ENCODE data around the gene UBLCP1. TPM values are rescaled to one million over a fixed set of nuclear protein-coding genes. Genes with fewer than 3 reads are reported as not detected.

UBLCP1 gene
- total and polyA plus RNA-seq, 2 experiments from 2014 or later = 24.5 to 39.8 TPM

DNA sequence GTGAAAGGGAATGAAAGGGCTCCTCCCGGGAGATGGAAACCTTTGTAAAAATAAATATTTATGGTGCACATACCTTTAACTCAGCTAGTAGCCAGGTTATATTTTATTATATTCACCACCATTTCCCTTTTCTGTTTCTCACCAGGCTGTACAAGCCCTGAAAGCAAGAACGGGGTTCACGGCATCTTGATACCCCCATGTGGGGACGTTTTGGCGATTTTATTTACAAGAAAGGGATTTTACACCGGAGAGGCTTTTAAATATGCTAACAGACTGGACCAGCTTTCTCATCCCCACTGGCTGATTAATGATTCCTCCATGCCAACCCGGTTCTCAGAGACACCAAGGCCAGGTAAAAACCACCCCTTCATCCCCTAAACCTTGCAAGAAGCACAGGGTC, 48.0 kb downstream of the UBLCP1 start:
- TF ChIP-seq EZH2phosphoT487 (IDR thresholded peaks at IDR 0.05; ENCODE audit: insufficient read depth, low read depth) (no peak), EZH2 (IDR thresholded peaks at IDR 0.05; ENCODE audit: insufficient read depth, poor library complexity, severe bottlenecking) (no peak)
- peaks cover 49% of the 10 kb centered on the region for H3K27me3 ChIP-seq (replicated peaks; ENCODE audit: insufficient read depth)
- H2AFZ ChIP-seq = no peak overlapping the region
- no peak overlapping the region for H3K4me3 ChIP-seq
- 68 to 75% methylated on average over 7 of the region's 7 CpGs for WGBS, 2 experiments (ENCODE audit: low coverage in 1 of 2, low lambda C conversion rate in 2 of 2, missing lambda C conversion rate in 2 of 2)
- H3K9ac ChIP-seq = no peak overlapping the region
- in situ Hi-C loops (cut with MboI) = no loop called here
- H3K9me3 ChIP-seq (ENCODE audit: low read depth) = no peaks in the 10 kb centered on the region
- H4K20me1 ChIP-seq (ENCODE audit: insufficient read depth) = no peaks in the 10 kb centered on the region
- H3K4me1 ChIP-seq (ENCODE audit: insufficient read depth) = no peaks in the 10 kb centered on the region
- no peaks in the 10 kb centered on the region for H3K36me3 ChIP-seq (ENCODE audit: low read depth)
- no peaks in the 10 kb centered on the region for H3K9me2 ChIP-seq (ENCODE audit: insufficient read depth)
- DNase-seq = no peak
- H3K79me2 ChIP-seq (ENCODE audit: insufficient read depth) = no peaks in the 10 kb centered on the region
- no peaks in the 10 kb centered on the region for H3F3A ChIP-seq (ENCODE audit: insufficient read depth)
- no peak overlapping the region for H3K4me2 ChIP-seq (ENCODE audit: unreplicated experiment)
- no peak overlapping the region for H3K27ac ChIP-seq

DNA sequence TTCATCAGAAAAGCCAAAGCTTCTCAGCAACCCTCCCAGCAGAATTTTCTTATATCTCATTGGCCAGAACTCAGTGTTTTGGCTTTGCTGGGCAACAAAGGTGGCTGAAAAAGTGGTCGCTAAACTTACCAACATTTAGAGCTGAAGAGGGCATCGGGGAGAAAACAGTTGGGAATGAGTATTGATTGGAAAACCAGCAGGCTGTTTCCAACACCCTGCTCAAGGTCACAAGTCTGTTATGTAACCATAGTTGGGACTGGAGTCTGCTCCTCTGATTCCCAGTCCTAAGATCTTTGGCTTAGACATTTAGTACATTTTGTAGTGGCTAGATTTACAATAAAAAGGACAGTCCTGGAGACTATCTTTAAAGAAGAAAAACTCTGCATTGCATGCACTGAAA, 50.1 kb downstream of the UBLCP1 start:
- Histone ChIP-seq H3K79me2 (ENCODE audit: insufficient read depth) (no peaks in the 10 kb centered on the region), H4K20me1 (ENCODE audit: insufficient read depth) (no peaks in the 10 kb centered on the region), H3K4me3 (no peak overlapping the region), H3K9me2 (ENCODE audit: insufficient read depth) (no peaks in the 10 kb centered on the region), H3K27ac (no peak overlapping the region), H3K9ac (no peak overlapping the region), H3K27me3 (replicated peaks; ENCODE audit: insufficient read depth) (peaks cover 37% of the 10 kb centered on the region), H2AFZ (no peak overlapping the region), H3K9me3 (ENCODE audit: low read depth) (no peaks in the 10 kb centered on the region), H3F3A (ENCODE audit: insufficient read depth) (no peaks in the 10 kb centered on the region), H3K36me3 (ENCODE audit: low read depth) (no peaks in the 10 kb centered on the region), H3K4me1 (ENCODE audit: insufficient read depth) (no peaks in the 10 kb centered on the region), H3K4me2 (ENCODE audit: unreplicated experiment) (no peak overlapping the region)
- WGBS, 2 experiments (ENCODE audit: low coverage in 1 of 2, low lambda C conversion rate in 2 of 2, missing lambda C conversion rate in 2 of 2) = 84 to 85% methylated on average over 2 of the region's 2 CpGs
- TF ChIP-seq EZH2 (IDR thresholded peaks at IDR 0.05; ENCODE audit: insufficient read depth, poor library complexity, severe bottlenecking) (no peak), EZH2phosphoT487 (IDR thresholded peaks at IDR 0.05; ENCODE audit: insufficient read depth, low read depth) (no peak)
- in situ Hi-C loops (cut with MboI) = no loop called here
- DNase-seq = no peak

DNA sequence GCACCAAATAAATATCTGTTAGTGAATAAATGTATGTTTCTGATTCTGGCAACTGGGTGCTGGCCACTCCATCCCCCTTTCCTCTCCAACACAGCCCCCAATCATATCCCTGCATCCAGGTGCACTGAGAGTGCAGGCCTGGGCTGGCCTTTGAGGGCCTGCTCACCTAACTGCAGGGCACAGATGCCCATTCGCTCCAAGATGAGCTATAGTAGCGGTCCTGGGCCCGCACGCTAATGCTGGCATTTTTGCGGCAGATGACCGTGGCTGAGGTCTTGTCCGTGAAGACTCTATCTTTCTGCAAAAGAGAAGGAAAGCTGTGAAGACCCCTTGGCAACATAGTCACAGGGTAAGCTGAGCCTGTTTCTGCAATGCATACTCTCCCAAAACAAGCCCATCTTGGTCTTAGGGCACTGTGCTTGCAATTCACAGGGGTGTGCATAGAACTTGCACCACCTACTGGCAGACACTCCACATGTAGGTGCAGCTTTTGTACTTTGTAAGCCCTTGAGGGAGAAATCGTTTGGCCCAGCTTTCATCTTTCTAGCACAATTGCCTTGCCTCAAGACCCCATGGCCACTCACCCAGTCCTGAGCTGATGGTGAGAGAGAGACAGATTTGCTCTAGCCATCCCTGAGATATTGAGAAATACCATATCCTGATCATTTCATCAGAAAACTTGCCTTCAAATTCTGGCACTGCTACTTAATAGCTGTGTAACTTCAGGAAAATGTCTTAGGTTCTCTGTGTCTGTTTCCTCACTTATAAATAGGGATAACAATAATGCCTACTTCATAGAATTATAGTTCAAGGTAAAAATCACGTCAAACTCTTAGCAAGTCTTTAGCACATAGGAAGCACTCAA, 53.7 kb downstream of the UBLCP1 start:
- H3K79me2 ChIP-seq (ENCODE audit: insufficient read depth) = no peaks in the 10 kb centered on the region
- H3K9me3 ChIP-seq (ENCODE audit: low read depth) = no peaks in the 10 kb centered on the region
- in situ Hi-C loops (cut with MboI) = no loop called here
- no peak overlapping the region for H3K4me3 ChIP-seq
- no peak overlapping the region for H3K9ac ChIP-seq
- H3K9me2 ChIP-seq (ENCODE audit: insufficient read depth) = no peaks in the 10 kb centered on the region
- H4K20me1 ChIP-seq (ENCODE audit: insufficient read depth) = no peaks in the 10 kb centered on the region
- no peak for TF ChIP-seq EZH2phosphoT487 (IDR thresholded peaks at IDR 0.05; ENCODE audit: insufficient read depth, low read depth)
- TF ChIP-seq EZH2 (IDR thresholded peaks at IDR 0.05; ENCODE audit: insufficient read depth, poor library complexity, severe bottlenecking) = no peak
- peaks cover 7% of the 10 kb centered on the region; the same call in 1 of the 2 replicates for H3K27me3 ChIP-seq (replicated peaks; ENCODE audit: insufficient read depth)
- DNase-seq = peak; percentile 62
- H3K4me2 ChIP-seq (ENCODE audit: unreplicated experiment) = no peak overlapping the region
- WGBS, 2 experiments (ENCODE audit: low coverage in 1 of 2, low lambda C conversion rate in 2 of 2, missing lambda C conversion rate in 2 of 2) = 86 to 91% methylated on average over 9 of the region's 9 CpGs
- no peaks in the 10 kb centered on the region for H3F3A ChIP-seq (ENCODE audit: insufficient read depth)
- no peak overlapping the region for H3K27ac ChIP-seq
- no peaks in the 10 kb centered on the region for H3K4me1 ChIP-seq (ENCODE audit: insufficient read depth)
- H2AFZ ChIP-seq = no peak overlapping the region
- no peaks in the 10 kb centered on the region for H3K36me3 ChIP-seq (ENCODE audit: low read depth)

DNA sequence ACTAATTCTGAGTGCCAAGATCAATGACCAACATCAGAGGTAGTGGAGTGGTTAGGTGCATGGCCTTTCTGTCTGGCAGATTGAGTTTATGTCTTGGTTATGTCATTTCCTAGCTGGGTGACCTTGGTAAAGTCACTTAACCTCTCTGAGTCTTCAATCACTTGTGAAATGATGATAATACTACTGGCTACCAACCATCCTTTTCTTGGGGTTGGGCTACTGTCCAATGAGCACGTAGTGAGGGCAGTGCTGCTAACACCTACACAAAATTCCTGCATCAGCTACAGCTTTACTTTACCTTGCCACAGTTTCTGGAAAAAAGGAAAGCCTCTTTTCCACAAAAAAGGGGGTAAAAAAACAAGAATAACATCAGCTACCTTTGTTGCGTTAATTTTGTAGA, 54.8 kb downstream of the UBLCP1 start:
- WGBS, 2 experiments (ENCODE audit: low coverage in 1 of 2, low lambda C conversion rate in 2 of 2, missing lambda C conversion rate in 2 of 2) = 53 to 70% methylated on average over 2 of the region's 2 CpGs
- no peaks in the 10 kb centered on the region for H4K20me1 ChIP-seq (ENCODE audit: insufficient read depth)
- no peaks in the 10 kb centered on the region for H3K9me3 ChIP-seq (ENCODE audit: low read depth)
- H3F3A ChIP-seq (ENCODE audit: insufficient read depth) = no peaks in the 10 kb centered on the region
- no peaks in the 10 kb centered on the region for H3K36me3 ChIP-seq (ENCODE audit: low read depth)
- no peak overlapping the region for H3K4me3 ChIP-seq
- in situ Hi-C loops (cut with MboI) = no loop called here
- H3K27ac ChIP-seq = no peak overlapping the region
- H3K4me1 ChIP-seq (ENCODE audit: insufficient read depth) = no peaks in the 10 kb centered on the region
- H3K4me2 ChIP-seq (ENCODE audit: unreplicated experiment) = no peak overlapping the region
- no peak for DNase-seq
- H3K27me3 ChIP-seq (replicated peaks; ENCODE audit: insufficient read depth) = 0 out of 2 replicates have a peak, but pooled peaks cover 6% of the 10 kb centered on the region
- H2AFZ ChIP-seq = no peak overlapping the region
- TF ChIP-seq EZH2phosphoT487 (IDR thresholded peaks at IDR 0.05; ENCODE audit: insufficient read depth, low read depth) = no peak
- no peak for TF ChIP-seq EZH2 (IDR thresholded peaks at IDR 0.05; ENCODE audit: insufficient read depth, poor library complexity, severe bottlenecking)
- no peaks in the 10 kb centered on the region for H3K9me2 ChIP-seq (ENCODE audit: insufficient read depth)
- H3K79me2 ChIP-seq (ENCODE audit: insufficient read depth) = no peaks in the 10 kb centered on the region
- no peak overlapping the region for H3K9ac ChIP-seq
